Activated CD4-positive, alpha-beta T cell treated with anti-CD3 and anti-CD28 coated beads for 36 hours (primary cell): ENCODE results near the gene MN1. TPM values are rescaled to one million over a fixed set of nuclear protein-coding genes. Genes with fewer than 3 reads are reported as not detected.

Experiments
- ATAC-seq: fragments of 200-7000 bp; cut with Tn5 transposase; one replicate; pipeline ENCODE4 v1.10.0; 2021; ENCODE audit warnings: mild to moderate bottlenecking, moderate library complexity
- CTCF ChIA-PET: fragments of 350-600 bp; sonication (Branson Sonifier 250); formaldehyde crosslinking; loops from one replicate; lab custom pipeline; 2021; ENCODE audit warnings: antibody characterized with exemption; lab: Charles Lee
- POLR2A ChIA-PET: fragments of 350-600 bp; sonication (Branson Sonifier 250); formaldehyde crosslinking; loops from one replicate; lab custom pipeline; 2021; ENCODE audit warnings: antibody characterized with exemption, inconsistent platforms; lab: Charles Lee
- DNase-seq: peaks from one replicate; pipeline ENCODE4 v3.0.0-alpha.2; 2020
- H3K27ac Mint-ChIP-seq: one replicate; pipeline ENCODE4 v1.8.0; 2021; ENCODE audit warnings: mixed read lengths
- H3K27me3 Mint-ChIP-seq: one replicate; pipeline ENCODE4 v1.8.0; 2021; ENCODE audit warnings: mixed read lengths
- H3K36me3 Mint-ChIP-seq: one replicate; pipeline ENCODE4 v1.8.0; 2021; ENCODE audit warnings: low read depth, mixed read lengths
- H3K4me1 Mint-ChIP-seq: one replicate; pipeline ENCODE4 v1.8.0; 2021; ENCODE audit warnings: mixed read lengths
- H3K4me3 Mint-ChIP-seq: one replicate; pipeline ENCODE4 v1.8.0; 2021; ENCODE audit warnings: mild to moderate bottlenecking, moderate library complexity, mixed read lengths
- H3K9me3 Mint-ChIP-seq: one replicate; pipeline ENCODE4 v1.8.0; 2021; ENCODE audit warnings: low read depth, mixed read lengths
- intact Hi-C, 2 experiments: fragments of 100-400 bp; cut with DNase I in 1 of 2; cut with micrococcal nuclease in 1 of 2; formaldehyde crosslinking; loops; one replicate each; pipeline versions ENCODE4 v1.14.2 to v1.15.1; 2022 to 2024; cut with DNase I, micrococcal nuclease
- total RNA-seq, 2 experiments: library from RNA; stranded (reverse); gene quantifications; one replicate each; pipeline ENCODE4 v1.2.3, GENCODE V29; 2021

MN1 gene
- total RNA-seq, 2 experiments from 2014 or later = 0.05 to 0.12 TPM

DNA sequence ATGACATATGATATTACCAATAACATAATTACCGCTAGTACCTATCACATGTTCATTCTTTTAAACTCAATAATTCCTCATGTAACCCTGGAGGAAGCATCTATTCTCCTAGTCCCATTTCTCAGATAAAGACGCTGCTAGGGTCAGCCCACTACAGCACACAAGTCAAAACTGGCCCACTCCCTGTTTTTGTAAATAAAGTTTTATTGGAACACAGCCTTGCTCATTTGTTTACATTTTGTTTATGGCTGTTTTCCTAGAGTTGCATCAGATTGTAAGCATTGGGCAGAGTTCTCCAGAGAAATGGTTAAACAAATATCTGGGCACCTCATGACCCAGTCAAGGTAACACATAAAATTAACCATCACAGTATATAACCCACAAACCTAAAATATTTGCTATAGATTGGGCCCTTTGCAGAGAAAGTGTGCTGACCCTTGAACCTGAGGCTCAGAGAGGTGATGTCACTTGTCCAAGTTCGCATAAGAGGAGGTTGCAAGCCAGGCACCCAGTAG is 36.8 kb downstream of the MN1 start:
- DNase-seq (no peak), ATAC-seq (no peak)
- Mint-ChIP-seq H3K4me3 (no peak overlapping the region), H3K9me3 (no peaks in the 10 kb centered on the region), H3K4me1 (no peaks in the 10 kb centered on the region), H3K36me3 (no peaks in the 10 kb centered on the region), H3K27ac (no peak overlapping the region), H3K27me3 (peaks cover 3% of the 10 kb centered on the region)
- intact Hi-C loops = no loop called here
- POLR2A ChIA-PET = no interaction called here
- CTCF ChIA-PET = no interaction called here

DNA sequence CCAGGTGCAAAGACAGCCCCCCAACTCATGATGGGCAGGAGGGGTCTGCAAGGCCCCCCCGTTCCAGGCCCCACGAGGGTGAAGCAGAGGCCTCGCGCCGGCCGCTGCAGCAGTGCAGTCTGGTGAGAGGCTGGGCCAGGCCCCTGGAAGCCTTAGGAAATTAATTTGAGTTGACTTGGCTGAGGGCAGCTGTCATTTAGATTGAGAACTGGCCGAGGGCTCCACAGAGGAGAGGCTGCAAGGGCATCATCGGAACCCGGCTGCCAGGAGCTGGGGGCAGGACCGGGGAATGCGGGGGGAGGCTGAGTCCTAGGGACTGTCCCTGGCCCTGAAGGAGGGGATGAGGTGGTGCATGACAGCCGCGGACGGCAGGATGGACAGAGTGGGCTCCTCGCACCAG is 39.9 kb downstream of the MN1 start:
- no peak overlapping the region for H3K27ac Mint-ChIP-seq
- ATAC-seq (no peak), DNase-seq (no peak)
- H3K27me3 Mint-ChIP-seq = peaks cover 3% of the 10 kb centered on the region
- no peaks in the 10 kb centered on the region for H3K36me3 Mint-ChIP-seq
- ChIA-PET CTCF (no interaction called here), POLR2A (no interaction called here)
- intact Hi-C loops = no loop called here
- H3K9me3 Mint-ChIP-seq = no peaks in the 10 kb centered on the region
- no peaks in the 10 kb centered on the region for H3K4me1 Mint-ChIP-seq
- no peak overlapping the region for H3K4me3 Mint-ChIP-seq

DNA sequence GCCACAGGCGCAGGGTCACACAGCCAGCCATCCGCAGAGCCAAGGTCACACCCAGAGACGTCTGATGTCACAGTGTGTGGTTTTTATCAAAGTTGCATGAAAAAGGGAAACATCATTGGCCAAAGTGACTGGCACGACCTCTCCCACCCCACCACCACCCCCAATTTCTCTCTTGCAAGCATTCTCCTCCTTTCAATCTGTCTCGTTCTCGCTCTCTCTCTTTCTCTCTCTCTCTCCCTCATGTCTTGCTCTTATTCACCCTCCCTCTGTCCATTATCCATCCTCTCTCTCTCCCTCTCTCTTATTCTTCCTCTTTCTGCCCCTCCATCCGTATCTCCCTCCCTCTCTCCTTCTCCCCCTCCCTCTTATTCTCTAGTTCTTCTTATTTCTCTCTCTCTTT is 40.6 kb downstream of the MN1 start:
- Mint-ChIP-seq H3K4me3 (no peak overlapping the region), H3K9me3 (no peaks in the 10 kb centered on the region), H3K36me3 (no peaks in the 10 kb centered on the region), H3K27me3 (peaks cover 3% of the 10 kb centered on the region), H3K27ac (no peak overlapping the region), H3K4me1 (no peaks in the 10 kb centered on the region)
- intact Hi-C loops = no loop called here
- ChIA-PET CTCF (no interaction called here), POLR2A (no interaction called here)
- DNase-seq (no peak), ATAC-seq (no peak)

DNA sequence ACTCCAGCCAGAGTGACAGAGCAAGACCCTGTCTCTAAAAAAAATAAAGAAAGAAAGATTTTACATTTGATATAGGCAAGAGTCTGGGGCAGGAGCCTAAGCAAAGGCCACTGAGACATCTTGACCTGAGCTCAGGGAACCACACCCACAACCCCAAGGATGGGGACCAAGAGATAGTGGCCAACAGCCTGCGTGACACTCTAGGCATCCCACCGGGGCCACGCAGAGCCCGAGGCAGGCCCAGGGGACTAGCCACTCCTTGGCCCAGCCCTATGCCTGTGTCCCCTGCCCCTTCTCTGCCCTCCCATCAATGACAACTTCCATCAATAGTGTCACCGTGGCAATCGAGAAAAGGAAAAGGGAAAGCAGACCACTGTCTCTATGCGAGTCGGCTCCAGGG is 41.1 kb downstream of the MN1 start:
- Mint-ChIP-seq H3K4me3 (no peak overlapping the region), H3K27me3 (peaks cover 3% of the 10 kb centered on the region), H3K36me3 (no peaks in the 10 kb centered on the region), H3K9me3 (no peaks in the 10 kb centered on the region), H3K4me1 (no peaks in the 10 kb centered on the region), H3K27ac (no peak overlapping the region)
- intact Hi-C loops = no loop called here
- POLR2A ChIA-PET = interaction anchor here (0.7 kb wide), 1 partner anchor 44 kb away, joined by 6 read pairs; no protein-coding TSS in a partner anchor
- CTCF ChIA-PET = no interaction called here
- no peak for DNase-seq
- no peak for ATAC-seq

DNA sequence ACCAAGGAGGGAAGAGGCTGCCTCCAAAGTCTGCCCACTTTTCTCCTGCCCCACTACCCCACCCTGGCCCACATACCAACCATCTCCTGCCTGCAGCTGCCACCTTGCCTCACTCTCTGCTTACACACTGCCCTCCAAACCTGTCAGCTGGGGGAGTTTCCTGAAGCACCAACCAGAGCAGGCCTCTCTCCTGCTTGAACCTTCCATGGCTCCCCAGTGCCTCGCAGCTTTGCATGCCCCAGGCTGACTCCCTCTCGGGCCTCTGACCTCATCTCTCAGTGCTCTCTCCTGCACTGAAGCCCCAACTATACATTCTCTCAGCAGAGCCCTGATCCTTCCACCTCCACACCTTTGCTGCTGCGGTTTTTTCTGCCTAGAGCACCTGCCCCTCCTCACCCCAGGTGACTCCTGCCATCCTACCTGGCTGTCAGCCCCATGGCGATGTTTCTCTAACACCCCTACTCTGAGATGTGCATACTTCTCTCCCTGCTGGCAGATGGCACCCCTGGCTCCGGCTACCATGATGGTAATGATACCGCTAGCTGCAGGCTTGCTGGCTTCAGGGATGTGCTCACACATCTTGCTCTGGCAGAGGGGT is 43.5 kb downstream of the MN1 start:
- H3K9me3 Mint-ChIP-seq = no peaks in the 10 kb centered on the region
- H3K4me1 Mint-ChIP-seq = no peaks in the 10 kb centered on the region
- intact Hi-C loops = no loop called here
- H3K4me3 Mint-ChIP-seq = no peak overlapping the region
- H3K27ac Mint-ChIP-seq = no peak overlapping the region
- DNase-seq (no peak), ATAC-seq (no peak)
- ChIA-PET CTCF (no interaction called here), POLR2A (no interaction called here)
- H3K36me3 Mint-ChIP-seq = no peaks in the 10 kb centered on the region
- H3K27me3 Mint-ChIP-seq = no peaks in the 10 kb centered on the region

DNA sequence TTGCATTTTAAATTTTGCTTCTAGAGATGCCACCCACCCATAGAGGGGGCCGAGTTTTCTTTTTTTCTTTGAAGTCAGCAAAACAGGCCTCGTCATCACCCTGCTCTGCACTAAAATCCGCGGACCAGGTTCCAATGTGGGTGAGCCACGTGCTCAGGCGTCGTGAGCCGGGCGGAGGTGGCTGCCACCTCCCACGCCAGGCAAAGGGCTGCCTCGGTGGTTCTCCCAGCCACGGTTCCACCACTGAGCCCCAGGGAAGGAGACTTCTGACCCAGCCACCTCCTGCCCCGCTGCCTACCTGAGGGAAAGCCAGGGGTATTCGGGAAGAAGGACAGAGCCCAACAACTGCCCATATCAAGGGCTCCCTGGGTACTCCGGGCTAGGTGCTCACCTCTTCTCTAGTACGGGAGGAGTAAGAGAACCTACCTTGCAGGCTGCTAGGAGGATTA is 45.3 kb downstream of the MN1 start:
- Mint-ChIP-seq H3K36me3 (no peaks in the 10 kb centered on the region), H3K9me3 (no peaks in the 10 kb centered on the region), H3K4me1 (no peaks in the 10 kb centered on the region), H3K4me3 (no peak overlapping the region), H3K27ac (no peak overlapping the region), H3K27me3 (no peaks in the 10 kb centered on the region)
- DNase-seq = no peak
- ChIA-PET POLR2A (no interaction called here), CTCF (no interaction called here)
- intact Hi-C loops = no loop called here
- no peak for ATAC-seq

DNA sequence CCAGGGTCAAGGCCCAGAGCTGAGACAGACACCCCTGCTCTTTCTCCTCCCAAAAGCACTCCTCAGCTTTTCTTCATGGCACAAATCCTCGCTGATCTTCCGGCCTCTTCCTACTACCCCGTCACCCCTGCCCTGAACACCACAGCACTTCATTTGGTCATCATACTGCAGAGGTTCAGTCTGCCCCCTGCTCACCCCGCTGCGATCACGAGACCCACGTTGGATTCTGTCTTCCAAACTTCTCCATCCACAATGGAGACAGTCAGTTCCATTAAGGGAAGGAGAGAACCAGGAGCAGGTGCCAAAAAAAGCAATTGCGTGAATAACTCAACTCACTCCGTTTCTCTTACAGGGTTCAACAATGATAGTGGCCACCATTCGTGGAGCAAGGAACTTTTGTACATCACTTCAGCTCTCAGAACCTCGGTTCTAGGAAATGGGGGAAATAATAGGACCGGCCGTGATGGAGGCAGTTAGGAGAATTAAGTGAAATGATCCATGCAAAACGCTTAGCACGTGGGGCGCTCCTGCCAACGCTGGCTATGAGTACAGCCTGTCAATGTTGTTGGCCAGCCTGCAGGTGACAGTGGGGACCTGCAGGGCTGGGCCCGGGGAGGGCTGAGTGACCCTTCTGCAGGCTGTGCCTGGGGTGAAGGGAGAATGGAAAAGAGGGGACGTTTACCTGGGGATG is 45.9 kb downstream of the MN1 start:
- no peak overlapping the region for H3K4me3 Mint-ChIP-seq
- intact Hi-C loops = no loop called here
- POLR2A ChIA-PET = no interaction called here
- no peaks in the 10 kb centered on the region for H3K27me3 Mint-ChIP-seq
- no peaks in the 10 kb centered on the region for H3K36me3 Mint-ChIP-seq
- no peak overlapping the region for H3K27ac Mint-ChIP-seq
- ATAC-seq (no peak), DNase-seq (no peak)
- H3K9me3 Mint-ChIP-seq = no peaks in the 10 kb centered on the region
- CTCF ChIA-PET = no interaction called here
- H3K4me1 Mint-ChIP-seq = no peaks in the 10 kb centered on the region

DNA sequence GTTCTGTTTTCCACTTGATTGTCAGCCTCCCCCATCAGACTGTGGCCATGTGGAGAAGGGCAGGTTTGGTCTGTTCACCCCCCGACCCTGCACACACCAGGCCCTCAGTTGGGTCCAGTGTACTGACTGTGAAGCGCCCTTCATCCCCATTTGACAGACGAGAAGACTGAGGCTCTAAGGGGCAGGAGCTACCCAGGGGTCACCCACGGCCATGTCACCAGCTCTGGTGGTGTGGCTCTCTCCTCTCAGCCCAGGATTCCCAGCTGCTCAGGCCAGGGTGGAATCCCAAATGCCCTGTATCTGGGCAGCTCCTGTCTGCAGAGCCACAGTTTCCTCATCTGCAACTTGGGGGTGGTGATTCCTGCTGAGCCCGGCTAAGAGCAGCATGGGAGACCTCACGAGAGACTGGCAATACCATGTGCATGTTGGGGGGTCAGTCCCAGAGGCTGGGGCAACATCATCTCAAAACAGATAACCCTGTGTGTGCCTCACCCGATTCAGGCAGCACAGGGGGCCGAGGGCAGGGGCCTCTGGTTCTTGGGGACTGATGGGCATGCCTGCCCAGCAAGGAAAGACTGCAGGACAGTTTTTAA is 46.6 kb downstream of the MN1 start:
- DNase-seq (no peak), ATAC-seq (no peak)
- H3K4me3 Mint-ChIP-seq = no peak overlapping the region
- POLR2A ChIA-PET = no interaction called here
- no peaks in the 10 kb centered on the region for H3K9me3 Mint-ChIP-seq
- intact Hi-C loops = no loop called here
- CTCF ChIA-PET = no interaction called here
- H3K27ac Mint-ChIP-seq = no peak overlapping the region
- no peaks in the 10 kb centered on the region for H3K27me3 Mint-ChIP-seq
- H3K36me3 Mint-ChIP-seq = no peaks in the 10 kb centered on the region
- no peaks in the 10 kb centered on the region for H3K4me1 Mint-ChIP-seq

DNA sequence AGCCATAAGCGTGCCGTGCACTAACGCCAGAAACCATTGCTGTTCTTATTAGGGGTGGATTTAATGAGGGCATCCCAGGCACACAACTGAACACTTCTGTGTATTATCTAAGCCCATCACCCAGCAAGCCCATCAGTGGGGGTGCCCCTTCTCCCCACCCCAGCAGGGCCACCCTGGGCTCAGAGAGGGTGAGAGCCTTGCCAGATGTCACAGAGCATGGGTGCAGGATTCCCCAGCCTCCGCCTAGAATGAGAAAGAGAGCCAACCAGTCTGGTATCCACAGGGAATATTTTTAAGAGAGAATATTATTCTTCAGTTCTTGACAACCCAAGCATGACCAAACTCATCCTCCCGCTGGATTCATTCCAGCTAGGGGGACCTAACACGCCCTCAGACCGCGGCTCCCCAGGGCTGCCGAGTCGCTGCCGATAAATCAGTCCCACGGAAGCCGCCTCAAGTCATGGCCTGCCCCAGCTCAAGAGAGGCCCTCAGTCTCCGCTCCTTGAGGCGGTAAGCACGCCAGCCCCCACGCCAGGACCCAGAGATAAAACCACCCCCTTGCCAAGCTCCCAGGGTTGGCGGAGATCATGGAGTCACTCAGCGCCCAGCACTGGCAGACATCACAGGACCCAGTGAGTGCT is 47.2 kb downstream of the MN1 start:
- no peaks in the 10 kb centered on the region for H3K27me3 Mint-ChIP-seq
- no peaks in the 10 kb centered on the region for H3K9me3 Mint-ChIP-seq
- ATAC-seq (no peak), DNase-seq (no peak)
- H3K4me1 Mint-ChIP-seq = no peaks in the 10 kb centered on the region
- no peak overlapping the region for H3K27ac Mint-ChIP-seq
- intact Hi-C loops = no loop called here
- H3K4me3 Mint-ChIP-seq = no peak overlapping the region
- H3K36me3 Mint-ChIP-seq = no peaks in the 10 kb centered on the region
- ChIA-PET POLR2A (no interaction called here), CTCF (no interaction called here)

DNA sequence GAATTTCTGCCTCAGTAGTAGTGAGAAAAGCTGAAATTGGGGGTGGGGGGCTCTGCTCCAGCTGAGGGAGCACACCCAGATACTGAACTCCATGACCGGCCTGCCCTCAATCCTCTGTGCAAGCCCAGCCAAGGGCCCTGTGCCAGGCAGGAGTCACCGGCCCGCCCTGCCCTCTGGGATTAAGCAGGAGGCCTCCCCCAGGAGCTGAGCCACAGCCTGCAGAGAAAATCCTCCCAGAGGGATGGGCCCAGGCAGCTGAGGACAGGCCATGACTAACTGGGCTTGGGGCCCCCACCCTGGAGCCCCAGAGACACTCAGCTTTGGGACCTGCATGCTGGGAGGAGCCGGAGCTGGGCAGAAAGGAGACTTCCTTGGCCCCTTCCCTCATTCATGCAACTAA is 48.8 kb downstream of the MN1 start:
- Mint-ChIP-seq H3K27me3 (peaks cover 3% of the 10 kb centered on the region), H3K27ac (no peak overlapping the region), H3K4me1 (no peaks in the 10 kb centered on the region), H3K4me3 (no peak overlapping the region), H3K36me3 (no peaks in the 10 kb centered on the region), H3K9me3 (no peaks in the 10 kb centered on the region)
- ChIA-PET CTCF (no interaction called here), POLR2A (no interaction called here)
- intact Hi-C loops = no loop called here
- no peak for ATAC-seq
- no peak for DNase-seq

DNA sequence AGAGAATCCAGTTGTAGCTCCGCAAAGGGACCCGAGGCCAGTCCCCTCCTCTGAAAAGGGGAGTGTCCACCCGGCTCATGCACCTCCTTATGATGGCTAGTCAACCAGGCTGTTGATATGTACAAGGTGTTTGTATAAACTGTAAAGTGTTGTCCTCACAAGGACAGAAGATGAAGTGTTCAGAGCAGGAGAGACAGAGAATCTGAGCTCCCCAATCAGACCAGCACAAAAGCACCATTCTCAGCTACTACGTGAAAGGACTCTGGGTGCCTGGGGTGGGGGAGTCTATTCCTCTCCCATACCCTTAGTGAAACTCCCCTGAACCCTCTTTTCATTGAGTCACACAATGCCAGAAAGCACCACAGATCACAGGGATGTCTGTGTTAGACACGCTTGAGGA is 49.4 kb downstream of the MN1 start:
- no peak for ATAC-seq
- Mint-ChIP-seq H3K4me1 (no peaks in the 10 kb centered on the region), H3K27ac (no peak overlapping the region), H3K27me3 (peaks cover 3% of the 10 kb centered on the region), H3K9me3 (no peaks in the 10 kb centered on the region), H3K36me3 (no peaks in the 10 kb centered on the region), H3K4me3 (no peak overlapping the region)
- intact Hi-C loops = no loop called here
- ChIA-PET CTCF (interaction anchor here (0.6 kb wide), 2 partner anchors 23 to 331 kb away, joined by 3 read pairs; no protein-coding TSS in a partner anchor), POLR2A (no interaction called here)
- DNase-seq = no peak
